IPS-NIHi11 (cell line): ENCODE data around the gene CYSLTR2.
"Not testable (repeated sequence)": the region's sequence is repeated elsewhere in the genome, so short reads cannot be mapped to it uniquely, and the experiment has no call there.

Experiments
- DNase-seq: peaks from one replicate; pipeline ENCODE4 v3.0.0; 2012; ENCODE audit warnings: mixed read lengths, low spot score

Gene CYSLTR2

DNA sequence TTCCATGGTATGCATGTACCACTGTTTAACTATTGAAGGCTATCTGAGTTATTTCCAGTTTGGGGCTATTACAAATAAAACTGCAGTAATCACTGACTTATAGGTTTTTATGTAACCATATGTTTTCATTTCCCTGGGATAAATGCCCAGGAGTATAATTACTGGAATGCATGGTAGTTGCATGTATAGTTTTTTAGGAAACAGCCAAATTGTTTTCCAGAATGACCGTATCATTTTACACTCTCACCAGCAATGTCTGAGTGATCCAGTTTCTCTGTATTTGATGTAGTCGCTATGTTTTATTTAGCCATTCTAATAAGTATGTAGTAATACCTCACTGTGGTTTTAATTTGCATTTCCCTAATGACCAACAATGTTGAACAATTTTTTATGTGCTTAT, 42.0 kb downstream of the CYSLTR2 start:
- no peak for DNase-seq

- DNase-seq, result not testable (repeated sequence)
Measured at GRCh38 chr13:48696676-48697075, 42.9 kb downstream of the CYSLTR2 start.

DNA sequence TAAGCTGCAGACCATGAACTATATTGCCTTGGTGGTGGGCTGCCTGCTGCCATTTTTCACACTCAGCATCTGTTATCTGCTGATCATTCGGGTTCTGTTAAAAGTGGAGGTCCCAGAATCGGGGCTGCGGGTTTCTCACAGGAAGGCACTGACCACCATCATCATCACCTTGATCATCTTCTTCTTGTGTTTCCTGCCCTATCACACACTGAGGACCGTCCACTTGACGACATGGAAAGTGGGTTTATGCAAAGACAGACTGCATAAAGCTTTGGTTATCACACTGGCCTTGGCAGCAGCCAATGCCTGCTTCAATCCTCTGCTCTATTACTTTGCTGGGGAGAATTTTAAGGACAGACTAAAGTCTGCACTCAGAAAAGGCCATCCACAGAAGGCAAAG, 53.7 kb downstream of the CYSLTR2 start:
- DNase-seq, result no peak

GRCh38 chr13:48708764-48709163, 55.0 kb downstream of the CYSLTR2 start:
- peak; percentile 10 for DNase-seq

DNA sequence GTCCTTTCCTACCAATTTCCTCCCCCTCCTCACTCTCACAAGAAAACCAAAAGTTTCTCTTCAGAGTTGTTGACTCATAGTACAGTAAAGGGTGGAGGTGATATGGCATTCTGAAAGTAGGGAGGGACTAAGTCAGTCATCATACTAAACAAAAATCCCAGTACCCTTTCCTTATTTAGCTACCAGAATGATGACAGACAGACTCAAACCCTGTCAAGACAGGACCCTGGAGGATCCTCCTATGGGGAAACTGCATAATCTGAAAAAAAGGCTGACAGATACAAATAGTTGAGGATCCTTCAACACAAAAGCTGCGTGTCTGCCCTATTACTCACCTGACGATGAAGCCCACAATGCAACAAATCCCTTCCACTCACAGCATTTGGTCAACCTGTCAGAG, 55.5 kb downstream of the CYSLTR2 start:
- no peak for DNase-seq

DNA sequence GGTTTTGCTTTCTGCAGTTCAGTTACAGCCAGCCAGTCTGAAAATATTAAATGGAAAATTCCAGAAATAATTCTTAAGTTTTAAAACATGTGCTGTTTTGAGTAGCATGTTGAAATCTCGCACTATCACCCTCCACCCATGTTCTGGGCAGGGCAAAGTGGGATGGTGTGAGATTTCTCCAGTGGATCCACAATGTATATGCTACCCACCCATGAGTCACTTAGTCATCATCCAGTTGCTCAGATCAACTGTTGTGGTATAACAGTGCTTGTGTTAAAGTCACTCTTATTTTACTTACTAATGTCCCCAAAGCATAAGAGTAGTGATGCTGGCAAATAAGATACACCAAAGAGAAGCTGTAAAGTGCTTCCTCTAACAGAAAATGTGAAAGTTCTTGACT, 56.4 kb downstream of the CYSLTR2 start:
- DNase-seq, result no peak

- no peak for DNase-seq
Measured at GRCh38 chr13:48712141-48712540, 58.4 kb downstream of the CYSLTR2 start.

DNA sequence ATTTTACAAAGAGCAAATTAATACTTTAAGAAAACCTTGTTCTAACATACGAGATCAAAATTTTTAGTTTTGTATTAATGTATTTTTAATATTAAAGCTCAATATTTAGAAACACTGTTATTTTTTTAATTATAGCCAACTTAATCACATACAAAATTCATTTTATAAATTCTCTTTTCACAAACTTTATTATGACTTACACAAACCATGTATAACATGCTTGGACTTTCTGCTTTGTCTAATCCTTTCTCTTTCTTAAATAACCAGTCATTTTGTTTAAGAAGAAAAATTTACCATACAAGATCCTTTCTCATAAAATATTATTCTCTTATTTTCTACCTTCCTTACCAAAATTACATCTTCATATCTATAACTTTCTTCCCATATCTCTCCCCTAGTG, 62.2 kb downstream of the CYSLTR2 start:
- no peak for DNase-seq

GRCh38 chr13:48720621-48721020, 66.9 kb downstream of the CYSLTR2 start:
- DNase-seq, result no peak

- no peak for DNase-seq
Measured at GRCh38 chr13:48723168-48723567, 69.4 kb downstream of the CYSLTR2 start.

DNA sequence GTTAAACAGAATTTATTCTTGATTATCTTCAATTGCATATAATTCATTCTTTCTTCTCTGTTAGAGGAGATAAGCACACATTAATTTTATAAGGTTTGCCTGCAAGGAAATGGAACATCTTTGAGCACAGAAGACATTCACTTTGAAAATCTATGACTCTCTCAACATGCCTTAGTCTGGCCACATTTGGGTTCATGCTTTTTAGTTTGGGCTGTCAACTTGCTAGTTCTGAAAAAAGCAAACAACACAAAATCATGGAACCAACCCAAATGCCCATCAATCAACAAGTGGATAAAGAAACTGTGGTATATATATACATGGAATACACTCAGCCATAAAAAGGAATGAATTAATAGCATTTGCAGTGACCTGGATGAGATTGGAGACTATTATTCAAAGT, 71.5 kb downstream of the CYSLTR2 start:
- no peak for DNase-seq

DNA sequence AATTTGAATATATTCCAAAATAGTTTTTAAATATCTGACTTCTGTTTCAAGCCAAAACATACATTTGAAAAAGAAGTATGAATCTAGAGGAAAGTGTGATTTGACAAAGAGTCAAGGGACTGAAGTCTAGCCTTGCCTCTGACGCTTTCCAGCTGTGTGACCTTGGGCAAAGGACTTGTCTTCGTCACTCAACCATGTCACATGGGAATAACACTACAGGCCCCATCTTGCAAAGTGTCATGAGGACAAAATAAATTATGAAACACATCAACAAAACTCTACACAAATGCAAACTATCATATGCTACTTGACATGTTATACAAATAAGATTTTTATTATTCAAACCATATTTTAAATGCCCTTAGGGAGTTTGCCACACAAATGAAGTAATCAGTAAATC, 73.0 kb downstream of the CYSLTR2 start:
- DNase-seq, result no peak

DNA sequence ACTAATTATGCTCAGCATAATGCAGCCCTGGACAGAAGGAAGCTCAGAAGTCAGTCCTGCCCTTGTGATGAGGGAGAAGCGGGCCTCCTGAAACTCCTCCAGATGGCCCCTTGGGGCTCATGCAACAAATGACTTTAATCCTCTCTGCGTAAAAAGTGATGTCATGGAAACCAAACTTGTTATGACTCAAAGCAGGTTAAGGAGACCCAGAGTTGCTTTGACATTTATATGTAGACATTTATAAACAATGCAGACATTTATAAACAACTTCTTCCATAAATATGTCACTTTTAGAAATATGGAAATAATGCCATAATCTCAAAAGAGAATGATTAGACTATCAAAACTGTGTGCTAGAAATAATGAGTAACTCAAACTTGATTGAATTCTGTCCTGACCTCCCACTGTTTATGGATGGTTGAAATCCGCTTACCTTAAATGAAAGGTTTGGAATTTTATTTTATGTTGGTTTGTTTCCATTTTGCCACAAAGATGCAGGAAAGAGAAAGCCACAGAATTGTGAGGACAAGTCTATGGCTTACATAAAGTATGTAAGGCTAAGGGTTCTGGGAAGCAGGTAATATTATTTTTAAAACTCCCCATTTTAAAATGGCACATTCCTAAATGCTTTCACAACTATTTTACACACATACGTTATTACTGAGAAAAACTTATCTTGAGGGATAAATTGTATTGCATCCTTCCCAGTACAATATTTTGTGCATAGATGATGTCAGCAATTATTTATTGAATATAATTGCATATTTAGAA, 73.7 kb downstream of the CYSLTR2 start:
- no peak for DNase-seq

DNA sequence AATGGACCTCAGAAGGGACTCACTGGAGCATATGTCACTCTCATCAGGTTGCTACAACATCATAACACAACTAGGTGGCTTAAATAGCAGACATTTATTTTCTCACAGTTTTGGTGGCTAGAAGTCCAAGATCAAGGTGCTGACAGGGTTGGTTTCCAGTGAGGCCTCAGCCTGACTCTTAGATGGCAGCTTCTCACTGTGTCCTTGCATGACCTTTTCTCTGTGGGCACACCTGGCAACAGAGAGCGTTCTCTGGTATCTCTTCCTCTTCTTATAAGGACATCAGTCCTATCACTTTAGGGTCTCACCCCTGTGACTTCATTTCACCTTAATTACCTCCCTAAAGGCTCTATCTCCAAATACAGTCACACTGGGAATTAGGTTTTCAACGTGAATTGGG, 74.5 kb downstream of the CYSLTR2 start:
- no peak for DNase-seq

GRCh38 chr13:48728876-48729275, 75.1 kb downstream of the CYSLTR2 start:
- no peak for DNase-seq

DNA sequence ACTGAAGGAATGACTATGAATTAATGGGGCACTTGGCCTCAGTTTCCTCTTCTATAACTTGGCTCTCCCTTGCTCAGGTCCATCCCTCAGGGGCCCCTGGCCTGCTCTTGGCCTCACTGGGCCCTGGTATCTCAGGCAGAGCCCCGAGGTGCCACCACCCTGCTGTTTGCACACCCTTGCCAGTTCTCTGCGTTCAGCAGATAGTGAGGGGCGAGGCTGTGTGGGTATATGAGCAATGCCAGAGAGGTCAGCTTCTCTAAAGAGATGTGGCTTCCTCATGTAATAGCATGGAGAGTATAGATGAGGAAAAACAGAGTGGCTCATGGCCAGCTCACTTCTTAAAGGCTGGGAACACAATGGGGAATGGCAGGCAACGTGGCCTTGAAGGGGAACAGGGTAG, 76.1 kb downstream of the CYSLTR2 start:
- no peak for DNase-seq

- DNase-seq, result no peak
Measured at GRCh38 chr13:48731001-48731658, 77.4 kb downstream of the CYSLTR2 start.

DNA sequence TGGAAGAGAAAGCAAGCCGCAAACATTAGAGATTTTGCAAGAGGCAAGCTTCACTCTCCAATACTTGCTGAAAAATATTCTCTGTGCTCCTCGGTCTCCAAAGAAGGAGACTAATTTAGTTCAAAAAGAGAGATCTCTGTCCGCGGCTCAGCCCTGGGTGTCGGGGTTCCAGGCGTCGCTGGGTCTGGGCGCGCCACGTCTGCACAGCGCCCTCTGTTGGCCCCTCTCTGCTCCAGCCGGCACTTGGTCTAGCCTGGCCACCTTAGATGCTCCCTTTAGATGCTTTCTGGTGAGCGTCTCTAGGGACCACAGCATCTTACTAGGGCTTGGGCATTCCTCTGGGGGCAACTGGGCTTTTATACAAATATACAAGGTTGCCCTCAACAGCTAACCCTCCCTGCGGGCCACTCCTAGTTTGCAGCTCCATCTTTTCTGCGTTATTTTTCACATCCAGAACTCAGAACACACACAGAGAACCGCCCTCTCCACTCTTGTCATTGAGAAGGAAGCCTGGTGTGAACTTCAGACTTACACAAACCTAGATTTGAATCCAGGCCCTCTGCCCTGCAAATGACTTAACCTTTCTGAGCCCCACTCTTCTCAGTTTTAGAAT, 78.3 kb downstream of the CYSLTR2 start:
- DNase-seq, result peak; percentile 74

- no peak for DNase-seq
Measured at GRCh38 chr13:48733739-48734335, 80.1 kb downstream of the CYSLTR2 start.

DNA sequence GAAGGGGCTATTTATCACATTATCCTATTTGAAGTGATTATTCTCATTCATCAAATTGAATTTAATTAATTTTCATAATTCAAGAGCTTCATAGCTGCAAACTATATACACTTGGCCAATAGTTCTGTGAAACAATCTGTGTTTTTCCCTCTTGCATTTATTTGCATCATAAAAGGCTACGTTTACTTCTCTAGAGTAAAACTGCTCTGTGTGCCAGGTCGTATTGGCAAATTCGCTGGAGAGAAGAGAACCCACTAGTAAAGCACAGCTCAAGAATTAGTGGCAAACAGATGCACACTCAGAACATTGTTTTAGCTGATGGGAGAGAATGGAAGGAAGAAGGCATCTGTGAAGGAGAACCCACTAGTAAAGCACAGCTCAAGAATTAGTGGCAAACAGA, 81.8 kb downstream of the CYSLTR2 start:
- no peak for DNase-seq

- DNase-seq, result no peak
Measured at GRCh38 chr13:48737689-48738088, 84.0 kb downstream of the CYSLTR2 start.

DNA sequence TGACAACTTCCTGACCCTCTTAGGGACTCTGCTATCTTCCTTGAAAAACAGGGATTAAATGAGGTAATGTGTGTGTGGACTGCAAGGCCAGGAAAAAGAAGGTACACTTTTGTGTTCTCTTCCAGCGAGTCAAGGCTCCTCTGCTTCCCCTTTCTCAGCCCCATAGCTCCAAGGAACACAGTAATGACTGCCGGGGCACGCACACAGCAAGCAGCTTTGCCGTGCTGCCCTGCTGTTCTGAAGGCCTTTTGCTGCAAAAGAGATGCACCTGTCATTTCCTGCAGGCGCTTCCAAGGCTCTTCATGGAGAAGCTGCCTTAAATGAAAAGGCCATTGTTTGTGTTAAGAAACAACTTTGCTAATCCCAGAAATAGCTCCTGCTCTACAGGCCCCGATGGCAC, 84.6 kb downstream of the CYSLTR2 start:
- no peak for DNase-seq

- DNase-seq, result no peak
Measured at GRCh38 chr13:48739386-48739964, 85.7 kb downstream of the CYSLTR2 start.
